GM12878 (cell line): ENCODE measurements around the gene GRAMD1A. TPM values are rescaled to one million over a fixed set of nuclear protein-coding genes. Genes with fewer than 3 reads are reported as not detected.

Experiments
- ATAC-seq: fragments of 200-7000 bp; cut with Tn5 transposase; 3 replicates; pipeline ENCODE4 v1.9.1; 2020; ENCODE audit warnings: mild to moderate bottlenecking, moderate library complexity
- BruUV-seq: library from RNA; stranded (reverse); fragments of 400-500 nt; replicated peaks from 2 replicates; lab custom pipeline; 2021; lab: Mats Ljungman, UMichigan
- CTCF ChIA-PET: fragments of 300-600 bp; sonication (Branson Sonifier 250); formaldehyde crosslinking; extraction: SDS; loops from one replicate; lab custom pipeline; 2021; ENCODE audit warnings: inconsistent platforms; lab: Yijun Ruan, JAX
- POLR2A ChIA-PET: fragments of 350-600 bp; formaldehyde crosslinking; extraction: SDS; loops from one replicate; lab custom pipeline; 2021; ENCODE audit warnings: inconsistent platforms; lab: Charles Lee
- RAD21 ChIA-PET: fragments of 300-600 bp; sonication (Branson Sonifier 250); formaldehyde crosslinking; loops from one replicate; lab custom pipeline; 2023; ENCODE audit warnings: antibody characterized with exemption; ENCODE audit not compliant: unreplicated experiment; lab: Charles Lee
- SMC1A ChIA-PET: fragments of 300-600 bp; sonication (Branson Sonifier 250); formaldehyde crosslinking; loops from one replicate; lab custom pipeline; 2023; ENCODE audit not compliant: unreplicated experiment, uncharacterized antibody; lab: Charles Lee
- DNase-seq: peaks from one replicate; pipeline ENCODE4 v3.0.0-alpha.2; 2011; ENCODE audit warnings: low read depth, low spot score
- FAIRE-seq: peaks from 3 replicates; lab custom pipeline; 2011; peaks lifted over from hg19 to GRCh38; lab: Jason Lieb, UNC
- H2AFZ ChIP-seq: 2 replicates; pipeline ENCODE4 v1.6.0; 2011; ENCODE audit warnings: low read depth, low read length, control low read depth; ENCODE audit not compliant: control insufficient read depth
- H3K27ac ChIP-seq: 2 replicates; pipeline ENCODE4 v1.5.1; 2011; ENCODE audit warnings: control low read depth; ENCODE audit not compliant: control insufficient read depth, insufficient read depth
- H3K27me3 ChIP-seq, 2 experiments: replicated peaks in 1 of 2; 2 replicates each; pipeline versions ENCODE4 v1.6.0 to v1.6.1; 2011; ENCODE audit warnings: low read length in 1 of 2; ENCODE audit not compliant: control insufficient read depth in 2 of 2, insufficient read depth in 2 of 2
- H3K36me3 ChIP-seq, 2 experiments: 2 replicates each; pipeline ENCODE4 v1.5.1; 2011; ENCODE audit warnings: low read length in 1 of 2; ENCODE audit not compliant: control insufficient read depth in 2 of 2, insufficient read depth in 2 of 2
- H3K4me1 ChIP-seq: 2 replicates; pipeline ENCODE4 v1.6.1; 2011; ENCODE audit warnings: mild to moderate bottlenecking, low read length, moderate library complexity, mixed read lengths; ENCODE audit not compliant: control insufficient read depth, insufficient read depth
- H3K4me2 ChIP-seq: 2 replicates; pipeline ENCODE4 v1.6.0; 2011; ENCODE audit warnings: control low read depth; ENCODE audit not compliant: control insufficient read depth, insufficient read depth
- H3K4me3 ChIP-seq: fragments of 200-600 bp; sonication (generic); 2 replicates; pipeline ENCODE4 v1.5.1; 2016
- H3K79me2 ChIP-seq: 2 replicates; pipeline ENCODE4 v1.6.0; 2011; ENCODE audit warnings: low read length; ENCODE audit not compliant: control insufficient read depth, insufficient read depth
- H3K9ac ChIP-seq: 2 replicates; pipeline ENCODE4 v1.8.0; 2011; ENCODE audit warnings: low read length, control low read depth, mixed read lengths; ENCODE audit not compliant: control insufficient read depth, insufficient read depth
- H3K9me3 ChIP-seq: replicated peaks from 3 replicates; pipeline ENCODE4 v1.5.1; 2011; ENCODE audit warnings: mild to moderate bottlenecking, low read length; ENCODE audit not compliant: control insufficient read depth, insufficient read depth
- H4K20me1 ChIP-seq: 2 replicates; pipeline ENCODE4 v1.6.0; 2011; ENCODE audit not compliant: control insufficient read depth, insufficient read depth
- CBX3 ChIP-seq: fragments of 200-600 bp; sonication (generic); IDR thresholded peaks from 2 replicates; pipeline ENCODE4 v1.6.1; 2016; ENCODE audit warnings: low read depth, borderline replicate concordance
- E2F8 ChIP-seq: fragments of 450-650 bp; IDR thresholded peaks from 2 replicates; pipeline ENCODE4 v1.6.1; 2018; ENCODE audit warnings: mild to moderate bottlenecking, low read depth, moderate library complexity; ENCODE audit not compliant: partially characterized antibody
- E4F1 ChIP-seq: fragments of 450-650 bp; IDR thresholded peaks from 2 replicates; pipeline ENCODE4 v1.6.1; 2018; ENCODE audit warnings: borderline replicate concordance, mild to moderate bottlenecking; ENCODE audit not compliant: partially characterized antibody
- KLF5 ChIP-seq: fragments of 450-650 bp; IDR thresholded peaks from 2 replicates; pipeline ENCODE4 v1.6.1; 2014; ENCODE audit warnings: mild to moderate bottlenecking; ENCODE audit not compliant: partially characterized antibody
- ZBED1 ChIP-seq: IDR thresholded peaks from 2 replicates; pipeline ENCODE4 v1.6.1; 2016; ENCODE audit warnings: borderline replicate concordance
- WGBS: methylation state at CpG from one replicate; pipeline ENCODE4 v1.1.6; 2016; ENCODE audit warnings: low lambda C conversion rate; ENCODE audit not compliant: insufficient replicate concordance, insufficient coverage; ENCODE audit errors: missing lambda C conversion rate; 5-methylcytosine and 5-hydroxymethylcytosine counted together
- in situ Hi-C: fragments of 300-500 bp; cut with MboI; formaldehyde crosslinking; loops from 9 replicates; pipeline ENCODE4 v1.14.3; 2018; ENCODE audit warnings: mixed read lengths
- intact Hi-C: fragments of 100-400 bp; cut with micrococcal nuclease; formaldehyde crosslinking; loops from one replicate; pipeline ENCODE4 v1.14.2; 2022; ENCODE audit not compliant: unreplicated experiment
- polyA plus RNA-seq, 11 experiments: library from polyadenylated mRNA; depleted of rRNA in 4 of 11; unstranded in 6 of 11; stranded (reverse) in 5 of 11; fragments of >200 nt; fragmentation: Nextera tagmentation in 4 of 11; fragmentation: Illumina TruSeq in 1 of 11; extraction: Ambion mirVana in 4 of 11; extraction: Trizol in 1 of 11; gene quantifications; 1 replicate in 1 of 11; 2 replicates in 10 of 11; pipeline versions ENCODE4 v1.2.1 to v1.2.3, GENCODE V29; 2011 to 2016; ENCODE audit warnings: inconsistent platforms in 2 of 11, missing spikeins in 2 of 11, low read depth in 1 of 11
- total RNA-seq, 4 experiments: library from RNA; depleted of rRNA in 3 of 4; stranded (reverse); fragments of >200 nt in 3 of 4; fragmentation: Illumina TruSeq in 1 of 4; extraction: Trizol in 1 of 4; gene quantifications; 2 replicates each; pipeline versions ENCODE4 v1.2.1 to v1.2.3, GENCODE V29; 2013 to 2021

The GRAMD1A gene
- total and polyA plus RNA-seq, 10 of the 15 experiments (the other 5 are each of a cell fraction or from before 2014, with no cell fraction given): 0.79 to 73.6 (median 35.3) TPM

GRCh38 chr19:35063940-35064818 lies 64.1 kb downstream of the GRAMD1A start:
- Histone ChIP-seq H3K4me3 (no peak overlapping the region), H3K9ac (no peak overlapping the region), H3K79me2 (no peaks in the 10 kb centered on the region), H3K4me1 (peaks cover 4% of the 10 kb centered on the region; the same call in 1 of the 2 replicates), H3K4me2 (no peak overlapping the region), H2AFZ (no peak overlapping the region), H3K9me3 (no peaks in the 10 kb centered on the region), H3K36me3 (no peaks in the 10 kb centered on the region), H4K20me1 (no peaks in the 10 kb centered on the region), H3K27me3 (no peaks in the 10 kb centered on the region), H3K27ac (no peak overlapping the region)
- DNase-seq: no peak
- BruUV-seq: no TSS peak
- no peak for ATAC-seq
- no peak for FAIRE-seq
- SMC1A ChIA-PET: interaction anchor here (1.6 kb wide), 1 partner anchor 73 kb away, joined by 7 read pairs; no protein-coding TSS in a partner anchor
- intact Hi-C loops: no loop called here
- POLR2A ChIA-PET: no interaction called here
- RAD21 ChIA-PET: interaction anchor here (1.2 kb wide), 1 partner anchor 72 kb away, joined by 3 read pairs; no protein-coding TSS in a partner anchor
- in situ Hi-C loops: no loop called here
- 39% methylated on average over 9 of the region's 10 CpGs for WGBS
- no peak for TF ChIP-seq E4F1
- TF ChIP-seq KLF5: no peak
- no peak for TF ChIP-seq ZBED1
- no peak for TF ChIP-seq E2F8
- no peak for TF ChIP-seq CBX3
- CTCF ChIA-PET: interaction anchor here (0.6 to 1.0 kb wide), 3 partner anchors 21 to 1313 kb away, joined by 4 to 6 read pairs (median 4); no protein-coding TSS in a partner anchor
